GM12872 (cell line): ENCODE results near the gene MYLK.
A peak's percentile ranks its signal among the peaks of the same experiment; 100 is the strongest.

Experiments used
- CTCF ChIP-seq: IDR thresholded peaks from 3 replicates; pipeline ENCODE4 v1.5.1; 2011; ENCODE audit warnings: low read depth, mild to moderate bottlenecking, low read length, moderate library complexity; ENCODE audit not compliant: insufficient read depth

Gene MYLK

GRCh38 chr3:123660141-123660675 is 223.9 kb downstream of the MYLK start:
- TF ChIP-seq CTCF: no peak

GRCh38 chr3:123658852-123659206 is 225.3 kb downstream of the MYLK start:
- no peak for TF ChIP-seq CTCF

GRCh38 chr3:123658118-123658851 is 225.8 kb downstream of the MYLK start:
- no peak for TF ChIP-seq CTCF

- TF ChIP-seq CTCF: no peak
Observed at GRCh38 chr3:123657568-123657967, 226.6 kb downstream of the MYLK start.

GRCh38 chr3:123657111-123657510 is 227.0 kb downstream of the MYLK start:
- no peak for TF ChIP-seq CTCF

GRCh38 chr3:123656691-123657090 is 227.4 kb downstream of the MYLK start:
- TF ChIP-seq CTCF: peak; percentile 43; the same call in 2 of the 3 replicates

GRCh38 chr3:123656274-123656673 is 227.9 kb downstream of the MYLK start:
- no peak for TF ChIP-seq CTCF

- TF ChIP-seq CTCF: no peak
Observed at GRCh38 chr3:123655400-123655799, 228.7 kb downstream of the MYLK start.
